ENCODE results near the gene METAP1D.

METAP1D gene

GRCh38 chr2:172080641-172081220, 81.0 kb downstream of the METAP1D start:
- DNase-seq (ENCODE audit: low read depth): no peak

- no peak for DNase-seq (ENCODE audit: low read depth)
These were observed 81.7 kb downstream of the METAP1D start for GRCh38 chr2:172081221-172082022.

GRCh38 chr2:172082105-172082943, 82.6 kb downstream of the METAP1D start:
- DNase-seq (ENCODE audit: low read depth): no peak

- no peak for DNase-seq (ENCODE audit: low read depth)
These were observed 83.3 kb downstream of the METAP1D start for GRCh38 chr2:172082944-172083627.

GRCh38 chr2:172083628-172084394, 84.1 kb downstream of the METAP1D start:
- DNase-seq (ENCODE audit: low read depth): no peak

GRCh38 chr2:172084395-172084644, 84.6 kb downstream of the METAP1D start:
- DNase-seq (ENCODE audit: low read depth): no peak

GRCh38 chr2:172084645-172085459, 85.1 kb downstream of the METAP1D start:
- no peak for DNase-seq (ENCODE audit: low read depth)

- DNase-seq (ENCODE audit: low read depth): no peak
These were observed 85.9 kb downstream of the METAP1D start, which contains the start of gene DLX1 for GRCh38 chr2:172085460-172086159. TSS of gene DLX1 (plus strand) at chr2:172085507. CDS start at chr2:172085678, 171 bp downstream.

GRCh38 chr2:172086241-172087206, 86.8 kb downstream of the METAP1D start:
- DNase-seq (ENCODE audit: low read depth): no peak

- DNase-seq (ENCODE audit: low read depth): no peak
These were observed 87.5 kb downstream of the METAP1D start for GRCh38 chr2:172087207-172087779.

GRCh38 chr2:172087780-172088244, 88.1 kb downstream of the METAP1D start:
- no peak for DNase-seq (ENCODE audit: low read depth)

- DNase-seq (ENCODE audit: low read depth): no peak
These were observed 88.7 kb downstream of the METAP1D start for GRCh38 chr2:172088245-172089004.

GRCh38 chr2:172089005-172089504, 89.3 kb downstream of the METAP1D start:
- DNase-seq (ENCODE audit: low read depth): no peak

- DNase-seq (ENCODE audit: low read depth): no peak
These were observed 89.9 kb downstream of the METAP1D start for GRCh38 chr2:172089633-172090032.

- no peak for DNase-seq (ENCODE audit: low read depth)
These were observed 90.5 kb downstream of the METAP1D start for GRCh38 chr2:172090044-172090961.

GRCh38 chr2:172091000-172091641, 91.4 kb downstream of the METAP1D start:
- no peak for DNase-seq (ENCODE audit: low read depth)
